ENCODE measurements around the gene NT5E. TPM values are rescaled to one million over a fixed set of nuclear protein-coding genes. Genes with fewer than 3 reads are reported as not detected.

Gene NT5E
- total RNA-seq, 4 donors from 2014 or later = 14.7 to 40.6 (median 22.7) TPM

DNA sequence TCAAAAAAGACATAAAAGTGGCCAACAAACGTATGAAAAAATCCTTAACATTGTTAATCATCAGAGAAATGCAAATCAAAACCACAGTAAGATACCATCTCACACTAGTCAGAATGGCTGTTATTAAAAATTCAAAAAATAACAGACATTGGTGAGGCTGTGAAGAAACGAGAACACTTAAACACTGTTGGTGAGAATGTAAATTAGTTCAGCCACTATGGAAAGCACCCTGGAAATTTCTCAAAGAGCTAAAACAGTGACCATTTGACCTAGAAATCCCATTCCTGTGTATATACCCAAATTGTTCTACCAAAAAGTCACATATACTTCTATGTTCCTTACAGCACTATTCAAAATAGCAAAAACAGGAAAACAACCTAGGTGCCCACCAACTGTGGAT lies 24.9 kb upstream of the NT5E start:
- H3K4me1 ChIP-seq = no peaks in the 10 kb centered on the region
- no peak overlapping the region for H3K4me3 ChIP-seq
- TF ChIP-seq, protein P1, sequence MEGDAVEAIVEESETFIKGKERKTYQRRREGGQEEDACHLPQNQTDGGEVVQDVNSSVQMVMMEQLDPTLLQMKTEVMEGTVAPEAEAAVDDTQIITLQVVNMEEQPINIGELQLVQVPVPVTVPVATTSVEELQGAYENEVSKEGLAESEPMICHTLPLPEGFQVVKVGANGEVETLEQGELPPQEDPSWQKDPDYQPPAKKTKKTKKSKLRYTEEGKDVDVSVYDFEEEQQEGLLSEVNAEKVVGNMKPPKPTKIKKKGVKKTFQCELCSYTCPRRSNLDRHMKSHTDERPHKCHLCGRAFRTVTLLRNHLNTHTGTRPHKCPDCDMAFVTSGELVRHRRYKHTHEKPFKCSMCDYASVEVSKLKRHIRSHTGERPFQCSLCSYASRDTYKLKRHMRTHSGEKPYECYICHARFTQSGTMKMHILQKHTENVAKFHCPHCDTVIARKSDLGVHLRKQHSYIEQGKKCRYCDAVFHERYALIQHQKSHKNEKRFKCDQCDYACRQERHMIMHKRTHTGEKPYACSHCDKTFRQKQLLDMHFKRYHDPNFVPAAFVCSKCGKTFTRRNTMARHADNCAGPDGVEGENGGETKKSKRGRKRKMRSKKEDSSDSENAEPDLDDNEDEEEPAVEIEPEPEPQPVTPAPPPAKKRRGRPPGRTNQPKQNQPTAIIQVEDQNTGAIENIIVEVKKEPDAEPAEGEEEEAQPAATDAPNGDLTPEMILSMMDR (IDR thresholded peaks at IDR 0.05) = no peak
- TF ChIP-seq POLR2A (IDR thresholded peaks at IDR 0.05) = no peak
- no peak for DNase-seq
- no peaks in the 10 kb centered on the region for H3K36me3 ChIP-seq
- H3K27ac ChIP-seq = no peak overlapping the region
- H3K27me3 ChIP-seq = no peaks in the 10 kb centered on the region
- H3K9me3 ChIP-seq = peaks cover 0 to 4% (median 0%) of the 10 kb centered on the region in 4 donors

DNA sequence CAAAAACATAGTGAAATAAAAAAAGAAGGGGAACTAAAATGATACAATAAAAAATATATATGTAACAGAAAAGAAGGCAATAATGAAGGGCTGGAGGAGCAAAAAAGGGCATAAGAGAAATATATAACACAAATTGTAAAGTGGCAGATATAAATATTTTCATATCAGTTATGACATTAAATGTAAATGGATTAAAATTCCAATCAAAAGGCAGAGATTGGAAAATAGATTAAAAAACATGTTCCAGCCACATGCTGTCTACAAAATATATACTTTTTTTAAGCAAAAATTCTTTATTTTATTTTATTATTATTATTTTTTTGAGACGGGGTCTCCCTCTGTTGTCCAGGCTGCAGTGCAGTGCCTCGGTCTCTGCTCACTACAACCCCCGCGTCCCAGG lies 23.9 kb upstream of the NT5E start:
- no peak for TF ChIP-seq POLR2A (IDR thresholded peaks at IDR 0.05)
- TF ChIP-seq, protein P1 (IDR thresholded peaks at IDR 0.05) = no peak
- H3K4me3 ChIP-seq = no peak overlapping the region
- H3K27me3 ChIP-seq = no peaks in the 10 kb centered on the region

DNA sequence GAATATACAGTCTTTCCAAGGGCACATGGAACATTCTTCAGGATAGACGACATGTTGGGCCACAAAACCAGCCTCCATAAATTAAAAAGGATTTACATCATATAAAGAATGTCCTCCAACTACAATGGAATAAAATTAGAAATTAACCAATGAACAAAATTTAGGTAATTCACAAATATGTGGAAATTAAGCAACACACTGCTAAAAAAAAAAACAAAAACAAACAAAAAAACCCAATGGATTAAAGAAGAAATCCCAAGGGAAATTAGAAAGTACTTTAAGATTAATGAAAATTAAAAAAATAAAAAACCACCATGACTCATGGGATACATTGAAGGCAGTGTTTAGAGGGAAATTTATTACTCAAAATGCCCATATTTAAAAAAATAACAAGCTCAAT lies 21.4 kb upstream of the NT5E start:
- Histone ChIP-seq H3K9me3 (peaks cover 0 to 4% (median 0%) of the 10 kb centered on the region in 4 donors), H3K4me1 (no peaks in the 10 kb centered on the region), H3K27ac (no peak overlapping the region), H3K36me3 (no peaks in the 10 kb centered on the region), H3K4me3 (no peak overlapping the region), H3K27me3 (no peaks in the 10 kb centered on the region)
- TF ChIP-seq, protein P1 (IDR thresholded peaks at IDR 0.05) = no peak
- TF ChIP-seq POLR2A (IDR thresholded peaks at IDR 0.05) = no peak
- DNase-seq = no peak

More for the DNA sequence above, 23.9 kb upstream of the NT5E start:
- Histone ChIP-seq H3K4me1 (no peaks in the 10 kb centered on the region), H3K9me3 (peaks cover 0 to 4% (median 0%) of the 10 kb centered on the region in 4 donors), H3K27ac (no peak overlapping the region), H3K36me3 (no peaks in the 10 kb centered on the region)
- DNase-seq = no peak

DNA sequence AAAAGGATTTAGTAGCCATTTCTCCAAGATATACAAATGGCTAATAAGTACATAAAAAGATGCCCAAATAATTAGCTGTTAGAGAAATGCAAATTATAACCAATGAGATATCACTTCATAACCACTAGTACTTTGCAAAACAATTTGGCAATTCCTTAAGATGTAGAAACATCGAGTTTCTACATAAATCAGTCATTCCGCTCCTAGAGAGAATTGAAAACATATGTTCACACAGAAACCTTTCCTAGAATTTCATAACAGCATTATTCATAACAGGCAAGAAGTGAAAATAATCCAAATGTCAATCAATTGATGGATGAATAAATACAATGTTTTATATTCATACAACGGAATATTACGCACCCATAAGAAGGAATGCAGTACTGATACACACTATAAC lies 20.5 kb upstream of the NT5E start:
- Histone ChIP-seq H3K27ac (no peak overlapping the region), H3K4me3 (no peak overlapping the region), H3K36me3 (no peaks in the 10 kb centered on the region), H3K9me3 (peaks cover 0 to 4% (median 0%) of the 10 kb centered on the region in 4 donors), H3K27me3 (no peaks in the 10 kb centered on the region), H3K4me1 (no peaks in the 10 kb centered on the region)
- no peak for TF ChIP-seq POLR2A (IDR thresholded peaks at IDR 0.05)
- TF ChIP-seq, protein P1 (IDR thresholded peaks at IDR 0.05) = no peak
- no peak for DNase-seq

DNA sequence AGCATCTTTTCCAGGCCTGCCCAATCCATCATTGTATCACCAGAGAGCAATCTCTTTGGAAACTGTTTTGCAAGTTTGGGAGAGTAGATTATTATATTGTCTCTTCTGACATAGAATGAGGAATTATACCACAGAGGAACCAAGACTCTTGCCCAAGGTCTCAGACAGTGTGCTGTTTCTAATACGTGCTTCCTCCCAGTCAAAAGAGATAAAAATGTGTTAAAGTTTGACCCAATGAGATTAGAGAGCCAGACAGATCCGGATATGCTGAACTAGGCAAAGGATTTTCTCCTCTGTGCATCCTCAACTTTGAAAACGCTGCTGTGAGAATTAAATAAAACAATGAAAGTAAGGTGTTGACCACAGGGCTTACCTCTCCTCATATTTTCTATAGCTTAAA lies 18.6 kb upstream of the NT5E start:
- Histone ChIP-seq H3K36me3 (no peaks in the 10 kb centered on the region), H3K4me1 (no peaks in the 10 kb centered on the region), H3K27me3 (no peaks in the 10 kb centered on the region), H3K27ac (no peak overlapping the region), H3K9me3 (peaks cover 0 to under 1% (median 0%) of the 10 kb centered on the region in 4 donors), H3K4me3 (no peak overlapping the region)
- DNase-seq = no peak
- no peak for TF ChIP-seq POLR2A (IDR thresholded peaks at IDR 0.05)
- TF ChIP-seq, protein P1 (IDR thresholded peaks at IDR 0.05) = no peak

DNA sequence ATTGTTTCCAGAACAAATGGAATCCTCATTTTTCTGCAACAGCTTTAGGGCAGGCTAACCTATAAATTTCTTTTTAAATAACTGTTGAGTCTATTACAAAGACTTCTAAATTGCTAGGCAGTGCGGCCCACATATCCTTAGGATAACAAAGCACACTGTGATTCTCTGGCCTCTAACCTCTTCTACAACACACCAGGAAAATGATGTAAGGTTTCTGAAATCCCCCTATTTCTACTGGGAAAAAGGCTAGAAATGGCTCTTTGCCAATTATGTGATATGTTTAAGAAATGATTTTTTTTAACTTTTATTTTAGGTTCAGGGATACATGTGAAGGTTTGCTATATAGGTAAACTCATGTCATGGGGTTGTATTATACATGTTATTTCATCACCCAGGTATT lies 17.3 kb upstream of the NT5E start:
- Histone ChIP-seq H3K36me3 (no peaks in the 10 kb centered on the region), H3K9me3 (no peaks in the 10 kb centered on the region), H3K27me3 (no peaks in the 10 kb centered on the region), H3K4me1 (no peaks in the 10 kb centered on the region), H3K4me3 (no peak overlapping the region), H3K27ac (no peak overlapping the region)
- DNase-seq = no peak
- TF ChIP-seq, protein P1 (IDR thresholded peaks at IDR 0.05) = no peak
- TF ChIP-seq POLR2A (IDR thresholded peaks at IDR 0.05) = no peak
